ENCODE data around the gene APOO.

Gene APOO

DNA sequence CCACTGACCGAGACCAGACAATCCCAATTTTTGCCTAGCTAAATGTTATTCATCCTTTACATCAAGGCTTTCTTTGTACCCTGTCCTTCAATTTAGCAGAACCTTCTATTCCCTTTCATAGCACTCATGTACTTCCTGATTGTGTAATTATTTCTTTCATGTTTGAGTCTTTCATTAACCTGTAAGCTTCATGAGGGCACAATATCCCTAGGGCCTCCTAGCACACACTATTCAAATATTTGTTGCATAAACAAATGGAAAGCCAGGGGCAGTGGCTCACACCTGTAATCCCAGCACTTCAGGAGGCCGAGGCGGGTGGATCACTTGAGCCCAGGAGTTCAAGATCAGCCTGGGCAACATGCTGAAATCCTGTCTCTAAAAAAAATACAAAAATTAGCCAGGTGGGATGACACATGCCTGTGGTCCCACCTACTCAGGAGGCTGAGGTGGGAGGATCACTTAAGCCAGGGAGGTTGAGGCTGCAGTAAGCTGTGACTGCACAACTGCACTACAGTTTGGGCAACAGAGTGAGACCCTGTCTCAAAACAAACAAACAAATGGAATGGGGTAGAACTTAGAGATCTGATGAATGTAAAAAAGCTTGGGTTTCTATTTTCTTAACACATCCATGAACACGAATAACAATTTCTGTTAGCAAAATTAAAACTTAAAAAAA is 65.8 kb downstream of the APOO start:
- H3K9ac ChIP-seq (ENCODE audit: low read depth, low read length, poor library complexity) = no peak overlapping the region
- H3K27me3 ChIP-seq (ENCODE audit: control insufficient read depth in 3 of 3, insufficient read depth in 3 of 3, low read depth in 1 of 3, low read length in 3 of 3) = no peaks in the 10 kb centered on the region
- no peak overlapping the region for H2BK120ac ChIP-seq (ENCODE audit: low read depth, low read length)
- H3K27ac ChIP-seq (replicated peaks; ENCODE audit: low read length) = no peak overlapping the region
- no peak overlapping the region for H3K23ac ChIP-seq (ENCODE audit: low read depth, low read length, poor library complexity)
- H3K18ac ChIP-seq (ENCODE audit: low read length) = no peak overlapping the region
- no peak overlapping the region for H3K4me3 ChIP-seq (ENCODE audit: low read length in 2 of 2)
- H3K4ac ChIP-seq (ENCODE audit: low read length) = no peak overlapping the region
- H3K4me2 ChIP-seq (ENCODE audit: insufficient read depth, low read length, poor library complexity, severe bottlenecking) = no peak overlapping the region
- H3K4me1 ChIP-seq (ENCODE audit: control insufficient read depth in 2 of 2, insufficient read depth in 1 of 2, low read depth in 1 of 2, low read length in 2 of 2) = peaks cover 2 to 8% of the 10 kb centered on the region in 2 donors
- DNase-seq (ENCODE audit: low spot score) = no peak
- H4K8ac ChIP-seq (ENCODE audit: low read depth, low read length) = no peak overlapping the region
- H2AFZ ChIP-seq (ENCODE audit: low read length) = no peak overlapping the region
- no peaks in the 10 kb centered on the region for H3K9me3 ChIP-seq (replicated peaks in 1 of 2; ENCODE audit: control insufficient read depth in 2 of 2, insufficient read depth in 1 of 2, low read depth in 1 of 2, low read length in 2 of 2)
- H2BK5ac ChIP-seq (ENCODE audit: low read length) = no peak overlapping the region
- no peaks in the 10 kb centered on the region for H3K79me1 ChIP-seq (ENCODE audit: low read depth, low read length)
- no peak overlapping the region for H2BK15ac ChIP-seq (ENCODE audit: low read length)
- no peak overlapping the region for H2AK5ac ChIP-seq (ENCODE audit: low read depth, low read length)
- no peak overlapping the region for H2BK12ac ChIP-seq (ENCODE audit: low read length)
- no CpG with 5 or more reads among the region's 4 CpGs for WGBS, 2 donors (ENCODE audit: extremely low coverage in 2 of 2, insufficient read length in 2 of 2, insufficient replicate concordance in 1 of 2)
- no peak overlapping the region for H4K91ac ChIP-seq (ENCODE audit: low read depth, low read length, poor library complexity)
- no peak overlapping the region for H3K14ac ChIP-seq (ENCODE audit: low read length)
- H3K36me3 ChIP-seq (replicated peaks in 1 of 2; ENCODE audit: control insufficient read depth in 2 of 2, insufficient read depth in 2 of 2, low read length in 2 of 2) = peaks cover 0 to 3% of the 10 kb centered on the region in 2 donors

DNA sequence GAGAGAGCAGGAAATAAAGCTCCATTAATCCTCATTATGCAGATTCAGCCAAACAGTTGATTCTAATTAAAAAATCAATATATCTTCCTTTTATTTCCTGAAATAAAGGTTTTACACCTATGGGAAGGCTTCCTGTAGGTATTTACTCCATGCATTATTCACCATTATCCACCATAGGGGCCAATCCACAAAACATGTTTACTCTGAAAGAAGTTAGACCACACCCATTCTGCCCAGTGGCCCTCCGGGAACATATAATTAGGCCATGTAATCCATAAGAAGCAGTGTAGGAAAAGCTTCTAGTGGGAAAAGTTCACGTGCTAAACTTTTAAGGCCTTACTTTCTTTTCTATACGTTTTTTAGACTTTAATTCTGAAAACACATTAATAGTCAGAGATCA is 67.1 kb downstream of the APOO start:
- whole genome bisulfite sequencing, 2 donors (ENCODE audit: extremely low coverage in 2 of 2, insufficient read length in 2 of 2, insufficient replicate concordance in 1 of 2) = no CpG with 5 or more reads among the region's 3 CpGs
- Histone ChIP-seq H3K9me3 (replicated peaks in 1 of 2; ENCODE audit: control insufficient read depth in 2 of 2, insufficient read depth in 1 of 2, low read depth in 1 of 2, low read length in 2 of 2) (no peaks in the 10 kb centered on the region), H2BK120ac (ENCODE audit: low read depth, low read length) (no peak overlapping the region), H3K14ac (ENCODE audit: low read length) (no peak overlapping the region), H4K8ac (ENCODE audit: low read depth, low read length) (no peak overlapping the region), H2BK5ac (ENCODE audit: low read length) (no peak overlapping the region), H2AFZ (ENCODE audit: low read length) (no peak overlapping the region), H3K27me3 (ENCODE audit: control insufficient read depth in 3 of 3, insufficient read depth in 3 of 3, low read depth in 1 of 3, low read length in 3 of 3) (no peaks in the 10 kb centered on the region), H3K18ac (ENCODE audit: low read length) (no peak overlapping the region), H3K79me1 (ENCODE audit: low read depth, low read length) (no peaks in the 10 kb centered on the region), H2AK5ac (ENCODE audit: low read depth, low read length) (no peak overlapping the region), H3K4me3 (ENCODE audit: low read length in 2 of 2) (no peak overlapping the region), H4K91ac (ENCODE audit: low read depth, low read length, poor library complexity) (no peak overlapping the region), H2BK12ac (ENCODE audit: low read length) (no peak overlapping the region), H3K4me1 (ENCODE audit: control insufficient read depth in 2 of 2, insufficient read depth in 1 of 2, low read depth in 1 of 2, low read length in 2 of 2) (peaks cover 2 to 8% of the 10 kb centered on the region in 2 donors), H3K4ac (ENCODE audit: low read length) (no peak overlapping the region), H3K9ac (ENCODE audit: low read depth, low read length, poor library complexity) (no peak overlapping the region), H3K4me2 (ENCODE audit: insufficient read depth, low read length, poor library complexity, severe bottlenecking) (no peak overlapping the region), H3K23ac (ENCODE audit: low read depth, low read length, poor library complexity) (no peak overlapping the region), H3K27ac (replicated peaks; ENCODE audit: low read length) (no peak overlapping the region), H3K36me3 (replicated peaks in 1 of 2; ENCODE audit: control insufficient read depth in 2 of 2, insufficient read depth in 2 of 2, low read length in 2 of 2) (peaks cover 0 to 3% of the 10 kb centered on the region in 2 donors), H2BK15ac (ENCODE audit: low read length) (no peak overlapping the region)
- DNase-seq (ENCODE audit: low spot score) = no peak

DNA sequence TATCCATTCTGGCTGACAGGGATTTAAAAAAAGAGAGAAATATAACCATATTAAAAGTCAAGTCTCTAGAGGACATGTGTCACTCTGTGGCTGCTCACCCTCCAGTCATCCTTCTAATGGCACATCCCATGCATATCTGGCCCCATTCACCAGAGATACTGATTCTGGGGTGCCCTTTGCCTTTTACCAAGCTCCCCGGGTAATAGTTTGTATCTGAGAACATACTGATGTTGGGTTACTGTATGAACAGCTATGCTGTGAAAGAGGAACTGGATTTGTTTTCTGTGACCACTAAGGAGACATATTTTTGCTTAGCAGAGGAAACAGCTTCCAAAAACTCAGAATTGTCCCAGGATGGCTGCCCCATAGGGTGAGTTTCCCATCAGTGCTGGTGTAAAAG is 68.8 kb downstream of the APOO start:
- Histone ChIP-seq H3K27me3 (ENCODE audit: control insufficient read depth in 3 of 3, insufficient read depth in 3 of 3, low read depth in 1 of 3, low read length in 3 of 3) (no peaks in the 10 kb centered on the region), H3K23ac (ENCODE audit: low read depth, low read length, poor library complexity) (no peak overlapping the region), H3K36me3 (replicated peaks in 1 of 2; ENCODE audit: control insufficient read depth in 2 of 2, insufficient read depth in 2 of 2, low read length in 2 of 2) (peaks cover 0 to 3% of the 10 kb centered on the region in 2 donors), H3K14ac (ENCODE audit: low read length) (no peak overlapping the region), H3K79me1 (ENCODE audit: low read depth, low read length) (no peaks in the 10 kb centered on the region), H2BK15ac (ENCODE audit: low read length) (no peak overlapping the region), H2AFZ (ENCODE audit: low read length) (no peak overlapping the region), H2BK5ac (ENCODE audit: low read length) (no peak overlapping the region), H3K4me3 (ENCODE audit: low read length in 2 of 2) (no peak overlapping the region), H3K9ac (ENCODE audit: low read depth, low read length, poor library complexity) (no peak overlapping the region), H2AK5ac (ENCODE audit: low read depth, low read length) (no peak overlapping the region), H2BK120ac (ENCODE audit: low read depth, low read length) (no peak overlapping the region), H4K91ac (ENCODE audit: low read depth, low read length, poor library complexity) (no peak overlapping the region), H2BK12ac (ENCODE audit: low read length) (no peak overlapping the region), H3K4me2 (ENCODE audit: insufficient read depth, low read length, poor library complexity, severe bottlenecking) (no peak overlapping the region), H3K4ac (ENCODE audit: low read length) (no peak overlapping the region), H4K8ac (ENCODE audit: low read depth, low read length) (no peak overlapping the region), H3K4me1 (ENCODE audit: control insufficient read depth in 2 of 2, insufficient read depth in 1 of 2, low read depth in 1 of 2, low read length in 2 of 2) (peaks cover 2 to 4% of the 10 kb centered on the region in 2 donors), H3K9me3 (replicated peaks in 1 of 2; ENCODE audit: control insufficient read depth in 2 of 2, insufficient read depth in 1 of 2, low read depth in 1 of 2, low read length in 2 of 2) (no peaks in the 10 kb centered on the region), H3K18ac (ENCODE audit: low read length) (no peak overlapping the region), H3K27ac (replicated peaks; ENCODE audit: low read length) (no peak overlapping the region)
- no CpG with 5 or more reads among the region's 1 CpG for WGBS, 2 donors (ENCODE audit: extremely low coverage in 2 of 2, insufficient read length in 2 of 2, insufficient replicate concordance in 1 of 2)
- DNase-seq (ENCODE audit: low spot score) = no peak

DNA sequence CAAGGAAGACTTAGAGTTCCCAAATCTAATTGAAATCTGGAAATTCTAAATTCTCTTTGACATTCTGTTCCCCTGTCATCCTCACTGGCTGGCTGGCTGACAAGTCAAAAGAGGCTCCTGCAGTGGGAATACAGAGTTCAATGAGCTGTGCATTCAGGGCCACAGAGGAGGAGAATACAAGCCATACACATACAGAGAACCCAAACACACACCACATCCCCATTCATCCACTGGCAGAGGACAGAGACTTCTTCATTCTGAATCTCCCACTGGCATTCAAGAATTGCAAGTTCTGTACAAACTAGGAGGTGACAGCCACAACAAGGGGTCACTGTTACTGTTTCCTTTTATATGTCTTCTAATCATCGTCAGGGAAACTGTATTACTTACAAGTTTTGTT is 75.0 kb downstream of the APOO start:
- H4K8ac ChIP-seq (ENCODE audit: low read depth, low read length) = no peak overlapping the region
- no peak overlapping the region for H2BK120ac ChIP-seq (ENCODE audit: low read depth, low read length)
- no peak overlapping the region for H3K4ac ChIP-seq (ENCODE audit: low read length)
- H2BK12ac ChIP-seq (ENCODE audit: low read length) = no peak overlapping the region
- H3K9ac ChIP-seq (ENCODE audit: low read depth, low read length, poor library complexity) = no peak overlapping the region
- no CpG with 5 or more reads among the region's 1 CpG for WGBS, 2 donors (ENCODE audit: extremely low coverage in 2 of 2, insufficient read length in 2 of 2, insufficient replicate concordance in 1 of 2)
- no peaks in the 10 kb centered on the region for H3K9me3 ChIP-seq (replicated peaks in 1 of 2; ENCODE audit: control insufficient read depth in 2 of 2, insufficient read depth in 1 of 2, low read depth in 1 of 2, low read length in 2 of 2)
- no peak overlapping the region for H2BK5ac ChIP-seq (ENCODE audit: low read length)
- no peak overlapping the region for H3K18ac ChIP-seq (ENCODE audit: low read length)
- no peak overlapping the region for H3K4me3 ChIP-seq (ENCODE audit: low read length in 2 of 2)
- H3K23ac ChIP-seq (ENCODE audit: low read depth, low read length, poor library complexity) = no peak overlapping the region
- H3K4me1 ChIP-seq (ENCODE audit: control insufficient read depth in 2 of 2, insufficient read depth in 1 of 2, low read depth in 1 of 2, low read length in 2 of 2) = peaks cover 0 to 2% of the 10 kb centered on the region in 2 donors
- H2AK5ac ChIP-seq (ENCODE audit: low read depth, low read length) = no peak overlapping the region
- DNase-seq (ENCODE audit: low spot score) = no peak
- no peaks in the 10 kb centered on the region for H3K36me3 ChIP-seq (replicated peaks in 1 of 2; ENCODE audit: control insufficient read depth in 2 of 2, insufficient read depth in 2 of 2, low read length in 2 of 2)
- no peaks in the 10 kb centered on the region for H3K27me3 ChIP-seq (ENCODE audit: control insufficient read depth in 3 of 3, insufficient read depth in 3 of 3, low read depth in 1 of 3, low read length in 3 of 3)
- no peak overlapping the region for H3K14ac ChIP-seq (ENCODE audit: low read length)
- no peak overlapping the region for H3K27ac ChIP-seq (replicated peaks; ENCODE audit: low read length)
- no peak overlapping the region for H2BK15ac ChIP-seq (ENCODE audit: low read length)
- H3K4me2 ChIP-seq (ENCODE audit: insufficient read depth, low read length, poor library complexity, severe bottlenecking) = no peak overlapping the region
- no peaks in the 10 kb centered on the region for H3K79me1 ChIP-seq (ENCODE audit: low read depth, low read length)
- H2AFZ ChIP-seq (ENCODE audit: low read length) = no peak overlapping the region
- H4K91ac ChIP-seq (ENCODE audit: low read depth, low read length, poor library complexity) = no peak overlapping the region
